H1 (cell line): ENCODE results near the gene C1S. TPM values are rescaled to one million over a fixed set of nuclear protein-coding genes. Genes with fewer than 3 reads are reported as not detected.

Source experiments
- CBX5 ChIP-seq: fragments of 300-800, 300-1000 bp; sonication (generic); IDR thresholded peaks from 2 replicates; pipeline ENCODE4 v1.7.1; 2016; ENCODE audit warnings: antibody characterized with exemption, low read length, low read depth
- CBX8 ChIP-seq: fragments of 300-800, 300-1000 bp; sonication (generic); IDR thresholded peaks from 2 replicates; pipeline ENCODE4 v1.7.1; 2016; ENCODE audit warnings: low read depth, low read length, borderline replicate concordance
- CHD1 ChIP-seq: IDR thresholded peaks from 2 replicates; pipeline ENCODE4 v1.6.1; 2012; ENCODE audit warnings: low read depth, low read length, improper control_type of control experiment
- CREB1 ChIP-seq: IDR thresholded peaks from 2 replicates; pipeline ENCODE4 v1.6.1; 2012; ENCODE audit warnings: inconsistent platforms
- EGR1 ChIP-seq: IDR thresholded peaks from 2 replicates; pipeline ENCODE4 v1.6.1; 2011; ENCODE audit warnings: low read depth, low read length, borderline replicate concordance
- EZH2 ChIP-seq: fragments of 200-600 bp; sonication (generic); IDR thresholded peaks from 2 replicates; pipeline ENCODE4 v1.7.1; 2012; ENCODE audit warnings: low read depth, mild to moderate bottlenecking, moderate library complexity, low read length, inconsistent platforms; ENCODE audit not compliant: severe bottlenecking
- JUN ChIP-seq: IDR thresholded peaks from 2 replicates; pipeline ENCODE4 v1.6.1; 2011; ENCODE audit warnings: low read depth, mild to moderate bottlenecking, improper control_type of control experiment, low read length
- KDM1A ChIP-seq: fragments of 200-600, 300-600 bp; sonication (generic); IDR thresholded peaks from 2 replicates; pipeline ENCODE4 v1.7.1; 2016; ENCODE audit warnings: mild to moderate bottlenecking, low read length, borderline replicate concordance
- KDM5A ChIP-seq: fragments of 200-600 bp; IDR thresholded peaks from 2 replicates; pipeline ENCODE4 v1.7.1; 2012; ENCODE audit warnings: mild to moderate bottlenecking, low read length, inconsistent platforms, mixed read lengths
- NANOG ChIP-seq: IDR thresholded peaks from 2 replicates; pipeline ENCODE4 v1.6.1; 2011; ENCODE audit warnings: low read length, low read depth, mild to moderate bottlenecking, inconsistent platforms; ENCODE audit not compliant: insufficient read depth, poor library complexity, severe bottlenecking
- NRF1 ChIP-seq: IDR thresholded peaks from 2 replicates; pipeline ENCODE4 v1.6.1; 2011; ENCODE audit warnings: mild to moderate bottlenecking, low read depth, low read length, improper control_type of control experiment
- RNF2 ChIP-seq: fragments of 200-900, 300-1000 bp; sonication (generic); IDR thresholded peaks from 2 replicates; pipeline ENCODE4 v1.7.1; 2016; ENCODE audit warnings: borderline replicate concordance, low read depth, mild to moderate bottlenecking, antibody characterized with exemption, low read length; ENCODE audit not compliant: poor library complexity, severe bottlenecking; ENCODE audit errors: missing control alignments
- RXRA ChIP-seq: IDR thresholded peaks from 2 replicates; pipeline ENCODE4 v1.6.1; 2011; ENCODE audit warnings: low read depth, mild to moderate bottlenecking, low read length, moderate library complexity; ENCODE audit not compliant: insufficient read depth
- SAP30 ChIP-seq: fragments of 300-600 bp; sonication (generic); IDR thresholded peaks from 2 replicates; pipeline ENCODE4 v1.7.1; 2012; ENCODE audit warnings: low read length, moderate library complexity, mild to moderate bottlenecking, inconsistent platforms; ENCODE audit not compliant: insufficient read depth, insufficient replicate concordance
- SIN3A ChIP-seq, 2 experiments: IDR thresholded peaks in 1 of 2; conservative IDR thresholded peaks in 1 of 2; 2 replicates each; pipeline ENCODE4 v1.6.1; 2011 to 2012; ENCODE audit warnings: low read length in 2 of 2, improper control_type of control experiment in 1 of 2, low read depth in 1 of 2, mild to moderate bottlenecking in 1 of 2
- SUZ12 ChIP-seq: fragments of 200-600 bp; sonication (generic); IDR thresholded peaks from 2 replicates; pipeline ENCODE4 v1.6.1; 2012; ENCODE audit warnings: mild to moderate bottlenecking, inconsistent platforms, low read length, moderate library complexity, mixed read lengths
- TEAD4 ChIP-seq: IDR thresholded peaks from 2 replicates; pipeline ENCODE4 v1.6.1; 2012; ENCODE audit warnings: low read depth, low read length, inconsistent platforms, mixed read lengths
- polyA plus RNA-seq, 7 experiments: library from polyadenylated mRNA; depleted of rRNA in 3 of 7; stranded (reverse) in 5 of 7; unstranded in 2 of 7; fragments of >200 nt in 5 of 7; fragments of 200-250 nt in 2 of 7; gene quantifications; 1 replicate in 5 of 7; 2 replicates in 1 of 7; 4 replicates in 1 of 7; pipeline versions ENCODE4 v1.2.1 to v1.2.3, GENCODE V29; 2011 to 2013; ENCODE audit warnings: missing spikeins in 2 of 7, mixed read lengths in 2 of 7
- total RNA-seq: library from RNA; stranded (reverse); fragmentation: NEBNext Ultra II Directional; extraction: Animal tissue kit (Norgen Biotek cat#: 25700); gene quantifications from 2 replicates; pipeline ENCODE4 v1.2.1, GENCODE V29; 2021
- TF ChIP-seq, protein P1 (sequence below), 3 experiments: IDR thresholded peaks; 1 replicate in 2 of 3; 2 replicates in 1 of 3; pipeline versions ENCODE4 v1.5.1 to v1.6.1; 2011; ENCODE audit warnings: low read length in 3 of 3, mild to moderate bottlenecking in 3 of 3, inconsistent platforms in 2 of 3, low read depth in 1 of 3, moderate library complexity in 1 of 3; ENCODE audit not compliant: insufficient read depth in 1 of 3; ENCODE audit errors: control extremely low read depth in 1 of 3
- TF ChIP-seq, protein P2 (sequence below): IDR thresholded peaks from 2 replicates; pipeline ENCODE4 v1.6.1; 2012; ENCODE audit warnings: inconsistent platforms
- TF ChIP-seq, protein P3 (sequence below): IDR thresholded peaks from 2 replicates; pipeline ENCODE4 v1.6.1; 2012; ENCODE audit warnings: inconsistent platforms

C1S gene
- total and polyA plus RNA-seq, 2 of the 8 experiments (the other 6 are each of a cell fraction or from before 2014, with no cell fraction given), result 4.4 to 7.3 TPM

DNA sequence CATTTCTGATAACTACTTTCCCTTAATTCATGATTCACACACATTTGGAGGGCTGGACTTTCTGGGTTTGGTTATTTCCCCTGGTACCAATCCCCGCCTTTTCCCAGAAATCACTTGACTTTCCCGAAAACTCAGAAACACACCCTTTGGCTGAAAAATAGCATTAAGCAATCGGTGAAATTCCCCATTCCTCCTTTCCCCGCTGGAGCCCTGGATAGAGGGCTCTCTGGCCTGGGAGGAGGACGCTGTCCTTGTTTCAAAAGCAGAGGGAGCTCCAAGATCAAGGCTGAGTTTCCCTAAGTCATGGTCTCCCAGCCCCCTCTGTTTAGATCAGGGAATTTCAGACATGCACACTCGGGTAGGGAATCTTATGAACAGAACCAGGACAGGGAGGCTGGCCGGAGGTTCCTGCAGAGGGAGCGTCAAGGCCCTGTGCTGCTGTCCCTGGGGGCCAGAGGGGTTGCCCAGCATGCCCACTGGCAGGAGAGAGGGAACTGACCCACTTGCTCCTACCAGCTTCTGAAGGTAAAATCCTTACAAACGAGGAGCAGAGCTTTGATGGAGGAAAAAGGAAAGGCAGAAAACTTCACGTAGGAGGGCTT, at the start of gene C1S (continued):
- TF ChIP-seq, protein P1, sequence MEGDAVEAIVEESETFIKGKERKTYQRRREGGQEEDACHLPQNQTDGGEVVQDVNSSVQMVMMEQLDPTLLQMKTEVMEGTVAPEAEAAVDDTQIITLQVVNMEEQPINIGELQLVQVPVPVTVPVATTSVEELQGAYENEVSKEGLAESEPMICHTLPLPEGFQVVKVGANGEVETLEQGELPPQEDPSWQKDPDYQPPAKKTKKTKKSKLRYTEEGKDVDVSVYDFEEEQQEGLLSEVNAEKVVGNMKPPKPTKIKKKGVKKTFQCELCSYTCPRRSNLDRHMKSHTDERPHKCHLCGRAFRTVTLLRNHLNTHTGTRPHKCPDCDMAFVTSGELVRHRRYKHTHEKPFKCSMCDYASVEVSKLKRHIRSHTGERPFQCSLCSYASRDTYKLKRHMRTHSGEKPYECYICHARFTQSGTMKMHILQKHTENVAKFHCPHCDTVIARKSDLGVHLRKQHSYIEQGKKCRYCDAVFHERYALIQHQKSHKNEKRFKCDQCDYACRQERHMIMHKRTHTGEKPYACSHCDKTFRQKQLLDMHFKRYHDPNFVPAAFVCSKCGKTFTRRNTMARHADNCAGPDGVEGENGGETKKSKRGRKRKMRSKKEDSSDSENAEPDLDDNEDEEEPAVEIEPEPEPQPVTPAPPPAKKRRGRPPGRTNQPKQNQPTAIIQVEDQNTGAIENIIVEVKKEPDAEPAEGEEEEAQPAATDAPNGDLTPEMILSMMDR (IDR thresholded peaks at IDR 0.05; ENCODE audit: control extremely low read depth in 1 of 3, insufficient read depth in 1 of 3, low read depth in 1 of 3, low read length in 3 of 3), result peak; percentile 49 to 96 (median 78)
- no peak for TF ChIP-seq CBX5
- TF ChIP-seq, protein P2, sequence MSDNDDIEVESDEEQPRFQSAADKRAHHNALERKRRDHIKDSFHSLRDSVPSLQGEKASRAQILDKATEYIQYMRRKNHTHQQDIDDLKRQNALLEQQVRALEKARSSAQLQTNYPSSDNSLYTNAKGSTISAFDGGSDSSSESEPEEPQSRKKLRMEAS, result no peak
- no peak for TF ChIP-seq KDM5A
- no peak for TF ChIP-seq CBX8
- TF ChIP-seq CHD1, result no peak
- TF ChIP-seq JUN, result no peak
- TF ChIP-seq NRF1, result no peak
- no peak for TF ChIP-seq KDM1A
- TF ChIP-seq RXRA, result no peak
- no peak for TF ChIP-seq SUZ12
- no peak for TF ChIP-seq CREB1
- no peak for TF ChIP-seq TEAD4
- no peak for TF ChIP-seq EGR1
- no peak for TF ChIP-seq NANOG
- 0 out of 4 replicates have a peak, but pooled peaks of 1 of the 2 experiments have one; percentile 40 for TF ChIP-seq SIN3A (conservative IDR thresholded peaks at IDR 0.05 in 1 of 2, IDR thresholded peaks at IDR 0.05 in 1 of 2; ENCODE audit: low read depth in 1 of 2, low read length in 2 of 2)
- no peak for TF ChIP-seq SAP30
- TF ChIP-seq, protein P3, sequence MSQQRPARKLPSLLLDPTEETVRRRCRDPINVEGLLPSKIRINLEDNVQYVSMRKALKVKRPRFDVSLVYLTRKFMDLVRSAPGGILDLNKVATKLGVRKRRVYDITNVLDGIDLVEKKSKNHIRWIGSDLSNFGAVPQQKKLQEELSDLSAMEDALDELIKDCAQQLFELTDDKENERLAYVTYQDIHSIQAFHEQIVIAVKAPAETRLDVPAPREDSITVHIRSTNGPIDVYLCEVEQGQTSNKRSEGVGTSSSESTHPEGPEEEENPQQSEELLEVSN, result no peak
- TF ChIP-seq EZH2, result no peak
- TF ChIP-seq RNF2, result no peak
